Measurements from ENCODE around the gene SLC10A7. TPM values are rescaled to one million over a fixed set of nuclear protein-coding genes. Genes with fewer than 3 reads are reported as not detected.

SLC10A7 gene
- total and polyA plus RNA-seq, 8 donors, result 1.8 to 36.0 (median 10.4) TPM

DNA sequence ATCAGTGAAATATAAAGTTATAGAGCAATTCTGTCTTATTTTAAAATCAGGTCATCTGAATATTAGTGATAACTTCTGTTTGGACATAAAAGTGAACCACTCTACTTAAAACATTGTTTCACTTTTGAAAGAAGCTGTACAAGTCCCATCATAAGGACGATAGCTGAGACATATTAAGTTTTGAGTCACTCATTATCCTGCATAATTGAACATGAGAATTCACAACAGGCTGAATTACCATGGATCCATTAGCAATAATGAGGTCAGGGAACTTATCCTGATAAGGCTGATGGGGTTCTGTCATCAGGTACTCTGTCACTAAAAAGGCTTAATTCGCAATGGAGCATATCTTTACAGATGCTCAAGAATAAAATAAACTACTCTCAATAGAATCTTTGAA is 227.0 kb downstream of the SLC10A7 start:
- no peak for DNase-seq
- TF ChIP-seq POLR2AphosphoS5 (IDR thresholded peaks at IDR 0.05) (no peak), CTCF (IDR thresholded peaks at IDR 0.05) (no peak), POLR2A (IDR thresholded peaks at IDR 0.05) (no peak), EP300 (IDR thresholded peaks at IDR 0.05) (no peak)
- Histone ChIP-seq H3K4me3 (no peak overlapping the region), H3K36me3 (peaks cover 0 to 5% (median 2%) of the 10 kb centered on the region in 4 donors), H3K9me3 (no peaks in the 10 kb centered on the region), H3K27me3 (no peaks in the 10 kb centered on the region), H3K27ac (no peak overlapping the region), H3K4me1 (no peaks in the 10 kb centered on the region)
- intact Hi-C loops (cut with DNase I; ENCODE audit: low total_unique reads), result no loop called here
- 85 to 99% (median 98%) methylated on average over 2 of the region's 2 CpGs for WGBS, 5 donors

GRCh38 chr4:146292508-146292907 is 229.2 kb downstream of the SLC10A7 start:
- Histone ChIP-seq H3K9me3 (no peaks in the 10 kb centered on the region), H3K4me3 (no peak overlapping the region), H3K4me1 (no peaks in the 10 kb centered on the region), H3K36me3 (peaks cover 0 to 12% (median 8%) of the 10 kb centered on the region in 4 donors), H3K27me3 (no peaks in the 10 kb centered on the region), H3K27ac (no peak overlapping the region)
- DNase-seq, result no peak
- intact Hi-C loops (cut with DNase I; ENCODE audit: low total_unique reads), result no loop called here
- 46 to 87% (median 81%) methylated on average over 2 of the region's 2 CpGs for WGBS, 5 donors
- no peak for TF ChIP-seq POLR2AphosphoS5 (IDR thresholded peaks at IDR 0.05)
- TF ChIP-seq POLR2A (IDR thresholded peaks at IDR 0.05), result no peak

DNA sequence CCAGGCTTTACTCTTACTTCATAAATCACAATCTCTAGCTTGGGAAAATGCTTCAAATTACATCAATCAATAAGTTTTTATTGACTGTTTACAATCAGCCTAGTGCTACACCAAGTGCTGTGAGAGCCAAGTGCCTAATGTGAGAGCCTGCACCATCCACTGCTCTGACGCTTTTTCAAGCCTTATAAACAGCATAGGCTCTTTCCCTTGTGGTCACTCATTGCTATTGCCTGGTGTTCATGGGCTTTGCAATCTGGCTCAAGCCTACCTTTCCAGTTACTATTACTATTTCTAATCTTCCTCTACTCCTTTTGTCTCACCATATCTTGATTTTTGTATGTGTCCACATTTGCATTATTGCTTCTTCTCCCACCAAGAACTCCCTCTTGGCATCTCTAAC is 230.4 kb downstream of the SLC10A7 start:
- intact Hi-C loops (cut with DNase I; ENCODE audit: low total_unique reads), result no loop called here
- Histone ChIP-seq H3K27ac (no peak overlapping the region), H3K4me3 (no peak overlapping the region), H3K36me3 (peaks cover 0 to 24% (median 17%) of the 10 kb centered on the region in 4 donors), H3K27me3 (no peaks in the 10 kb centered on the region), H3K4me1 (no peaks in the 10 kb centered on the region), H3K9me3 (no peaks in the 10 kb centered on the region)
- DNase-seq, result no peak
- 97 to 100% (median 100%) methylated on average over 1 of the region's 1 CpG for WGBS, 5 donors
- TF ChIP-seq CTCF (IDR thresholded peaks at IDR 0.05), result no peak

- no peak overlapping the region for H3K4me3 ChIP-seq
- no peaks in the 10 kb centered on the region for H3K9me3 ChIP-seq
- intact Hi-C loops (cut with DNase I; ENCODE audit: low total_unique reads), result no loop called here
- H3K27ac ChIP-seq, result peak overlapping the region in 1 of 5 donors; percentile 26
- TF ChIP-seq POLR2A (IDR thresholded peaks at IDR 0.05) (no peak), CTCF (IDR thresholded peaks at IDR 0.05) (no peak)
- peaks cover 0 to 34% (median 18%) of the 10 kb centered on the region in 4 donors for H3K36me3 ChIP-seq
- no peaks in the 10 kb centered on the region for H3K4me1 ChIP-seq
- 67 to 85% (median 78%) methylated on average over 4 of the region's 4 CpGs for WGBS, 5 donors
- no peak for DNase-seq
- no peaks in the 10 kb centered on the region for H3K27me3 ChIP-seq
These were observed 233.5 kb downstream of the SLC10A7 start for GRCh38 chr4:146288193-146288592.

DNA sequence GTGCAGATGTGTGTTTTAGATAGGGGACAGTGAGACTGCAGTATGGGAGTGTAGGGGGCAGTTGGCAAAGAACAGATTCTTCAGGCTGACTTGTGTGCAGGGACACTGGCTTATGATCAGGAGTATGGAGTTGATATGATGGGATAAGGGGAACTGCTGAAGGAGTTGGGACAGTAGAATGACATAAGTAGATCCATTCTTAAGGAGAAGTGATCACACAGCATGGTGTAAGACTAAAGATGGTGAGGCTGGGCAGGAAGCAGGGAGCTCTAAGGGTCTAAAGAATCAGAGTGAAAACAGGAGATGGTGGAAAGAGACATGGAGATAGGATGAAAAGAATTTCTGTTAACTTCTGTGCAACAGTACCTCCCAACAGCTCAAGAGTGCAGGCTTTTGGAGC is 236.7 kb downstream of the SLC10A7 start:
- H3K9me3 ChIP-seq, result no peaks in the 10 kb centered on the region
- TF ChIP-seq POLR2AphosphoS5 (IDR thresholded peaks at IDR 0.05), result no peak
- TF ChIP-seq EP300 (IDR thresholded peaks at IDR 0.05), result no peak
- TF ChIP-seq POLR2A (IDR thresholded peaks at IDR 0.05), result no peak
- TF ChIP-seq CTCF (IDR thresholded peaks at IDR 0.05), result no peak
- intact Hi-C loops (cut with DNase I; ENCODE audit: low total_unique reads), result no loop called here

More for the DNA sequence above, 236.7 kb downstream of the SLC10A7 start:
- no peak for DNase-seq
- Histone ChIP-seq H3K27ac (no peak overlapping the region), H3K4me3 (no peak overlapping the region), H3K36me3 (peaks cover 0 to 34% (median 18%) of the 10 kb centered on the region in 4 donors), H3K4me1 (peaks cover 0 to 6% (median 0%) of the 10 kb centered on the region in 4 donors), H3K27me3 (no peaks in the 10 kb centered on the region)
